Stimulated activated CD4-positive, alpha-beta T cell treated with anti-CD3 and anti-CD28 coated beads, Interleukin-1b, Interleukin-23, amount 100 ng/mL, for 1 hour (primary cell): ENCODE measurements around the gene RIMS4.

ENCODE experiments used
- DNase-seq, 2 donors: peaks; one replicate each; pipeline ENCODE4 v3.0.0-alpha.2; 2020; ENCODE audit warnings: low read depth in 2 of 2

RIMS4 gene

DNA sequence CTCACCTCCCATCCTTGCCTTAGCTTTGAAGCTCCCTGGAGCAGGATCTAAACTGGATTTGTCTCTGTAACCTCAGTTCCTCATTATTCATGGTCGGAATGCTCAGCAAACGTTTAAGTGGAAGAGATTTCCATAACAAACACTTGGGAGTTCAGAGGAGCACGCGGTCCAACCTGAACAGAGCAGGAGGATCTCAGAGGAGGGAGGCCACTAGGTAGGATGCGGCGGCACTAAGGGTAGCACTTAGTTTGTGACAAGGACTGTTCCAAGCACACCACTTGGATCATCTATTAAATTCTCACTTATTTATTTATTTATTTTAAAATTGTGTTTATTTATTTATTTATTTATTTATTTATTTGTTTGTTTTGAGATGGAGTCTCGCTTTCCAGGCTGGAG, 108.5 kb downstream of the RIMS4 start:
- DNase-seq = no peak
